Peyer's patch (tissue), 4 donors: ENCODE measurements around the gene MBTPS1.

Experiments
- POLR2A ChIP-seq, 2 donors: fragments of 450-650 bp; IDR thresholded peaks; one replicate each; pipeline ENCODE4 v1.5.1; 2017; ENCODE audit warnings: antibody characterized with exemption in 2 of 2, mild to moderate bottlenecking in 2 of 2, moderate library complexity in 2 of 2
- TF ChIP-seq, protein P1 (sequence below), 6 experiments: fragments of 450-650 bp in 4 of 6; fragments of 200-600 bp in 2 of 6; sonication (generic) in 1 of 6; IDR thresholded peaks; one replicate each; pipeline ENCODE4 v1.5.1; 2017 to 2019; ENCODE audit warnings: antibody characterized with exemption in 6 of 6, mild to moderate bottlenecking in 3 of 6, moderate library complexity in 1 of 6

DNA sequence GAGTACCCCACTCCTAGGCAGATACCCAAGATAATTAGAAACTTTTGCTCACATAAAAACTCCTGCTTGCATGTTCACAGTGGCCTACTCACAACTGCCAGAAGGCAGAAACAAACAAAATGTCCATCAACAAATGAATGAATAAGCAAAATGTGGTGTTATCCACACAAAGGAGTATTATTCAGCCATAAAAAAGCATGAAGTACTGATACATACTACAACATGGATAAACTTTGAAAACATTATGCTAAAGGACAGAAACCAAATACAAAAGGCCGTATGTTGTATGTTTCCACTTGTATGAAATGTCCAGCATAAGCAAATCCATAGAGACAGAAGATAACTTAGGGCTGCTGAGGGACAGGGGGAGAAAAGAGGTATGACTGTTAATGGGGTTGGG, 26.3 kb upstream of the MBTPS1 start:
- no peak for TF ChIP-seq POLR2A (IDR thresholded peaks at IDR 0.05)
- TF ChIP-seq, protein P1, sequence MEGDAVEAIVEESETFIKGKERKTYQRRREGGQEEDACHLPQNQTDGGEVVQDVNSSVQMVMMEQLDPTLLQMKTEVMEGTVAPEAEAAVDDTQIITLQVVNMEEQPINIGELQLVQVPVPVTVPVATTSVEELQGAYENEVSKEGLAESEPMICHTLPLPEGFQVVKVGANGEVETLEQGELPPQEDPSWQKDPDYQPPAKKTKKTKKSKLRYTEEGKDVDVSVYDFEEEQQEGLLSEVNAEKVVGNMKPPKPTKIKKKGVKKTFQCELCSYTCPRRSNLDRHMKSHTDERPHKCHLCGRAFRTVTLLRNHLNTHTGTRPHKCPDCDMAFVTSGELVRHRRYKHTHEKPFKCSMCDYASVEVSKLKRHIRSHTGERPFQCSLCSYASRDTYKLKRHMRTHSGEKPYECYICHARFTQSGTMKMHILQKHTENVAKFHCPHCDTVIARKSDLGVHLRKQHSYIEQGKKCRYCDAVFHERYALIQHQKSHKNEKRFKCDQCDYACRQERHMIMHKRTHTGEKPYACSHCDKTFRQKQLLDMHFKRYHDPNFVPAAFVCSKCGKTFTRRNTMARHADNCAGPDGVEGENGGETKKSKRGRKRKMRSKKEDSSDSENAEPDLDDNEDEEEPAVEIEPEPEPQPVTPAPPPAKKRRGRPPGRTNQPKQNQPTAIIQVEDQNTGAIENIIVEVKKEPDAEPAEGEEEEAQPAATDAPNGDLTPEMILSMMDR (IDR thresholded peaks at IDR 0.05) = no peak
